Large intestine (tissue), 3 donors: Measurements from ENCODE around the gene CPLANE2. TPM values are rescaled to one million over a fixed set of nuclear protein-coding genes. Genes with fewer than 3 reads are reported as not detected.
A peak's percentile ranks its signal among the peaks of the same experiment; 100 is the strongest.
"Not testable (repeated sequence)": the region's sequence is repeated elsewhere in the genome, so short reads cannot be mapped to it uniquely, and the experiment has no call there.

Source experiments
- DNase-seq, 2 donors: peaks; one replicate each; pipeline versions ENCODE4 v3.0.0 to v3.0.0-alpha.2; 2013
- H3K27ac ChIP-seq: one replicate; pipeline ENCODE4 v1.5.1; 2013; ENCODE audit warnings: low read length
- H3K27me3 ChIP-seq: 2 replicates; pipeline ENCODE4 v1.6.1; 2013; ENCODE audit warnings: low read length; ENCODE audit not compliant: control insufficient read depth, insufficient read depth
- H3K36me3 ChIP-seq: 2 replicates; pipeline ENCODE4 v1.6.1; 2013; ENCODE audit warnings: low read length; ENCODE audit not compliant: control insufficient read depth, insufficient read depth
- H3K4me1 ChIP-seq: one replicate; pipeline ENCODE4 v1.6.1; 2013; ENCODE audit warnings: low read length; ENCODE audit not compliant: control insufficient read depth, insufficient read depth
- H3K4me3 ChIP-seq: one replicate; pipeline ENCODE4 v1.5.1; 2013; ENCODE audit warnings: low read length
- H3K9me3 ChIP-seq: one replicate; pipeline ENCODE4 v1.6.1; 2013; ENCODE audit warnings: mild to moderate bottlenecking, low read depth, low read length, moderate library complexity; ENCODE audit not compliant: control insufficient read depth
- WGBS: methylation state at CpG from one replicate; pipeline ENCODE4 v1.1.5; 2013; ENCODE audit warnings: low lambda C conversion rate; ENCODE audit not compliant: insufficient coverage; 5-methylcytosine and 5-hydroxymethylcytosine counted together
- polyA plus RNA-seq: library from polyadenylated mRNA; unstranded; fragments of 120-200 nt; gene quantifications from one replicate; pipeline ENCODE4 v1.2.1, GENCODE V29; 2013

Gene CPLANE2
- polyA plus RNA-seq, 1 donor: 6.2 TPM

DNA sequence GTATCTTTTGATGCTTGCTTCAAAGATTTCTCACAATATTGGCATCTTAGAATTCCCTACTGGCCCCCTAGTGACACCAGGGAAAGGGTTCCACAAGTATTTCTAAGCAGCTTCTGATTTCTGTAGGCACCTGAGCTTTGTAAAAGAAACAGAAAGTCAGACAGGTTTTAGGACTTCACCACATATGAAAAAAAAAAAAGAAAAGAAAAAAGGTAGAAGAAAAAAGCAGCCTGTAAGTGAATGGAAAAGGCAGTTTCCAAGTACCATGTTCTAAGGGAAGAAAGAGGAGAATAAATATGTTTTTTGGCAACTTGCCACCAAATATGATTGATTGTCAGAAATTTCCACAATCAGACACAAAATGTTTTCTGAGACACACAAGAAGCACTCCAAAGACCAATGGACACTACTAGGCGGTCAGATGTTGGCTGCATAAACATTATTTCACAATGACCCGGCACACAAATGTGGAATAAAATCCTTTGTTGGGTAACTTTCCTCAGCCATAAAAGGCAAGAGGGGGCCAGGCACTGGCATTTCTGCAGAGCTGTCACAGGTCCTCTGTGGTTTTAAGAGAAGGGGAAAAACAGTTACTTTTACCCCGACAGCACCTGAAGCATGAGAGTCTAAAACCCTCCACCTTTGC, 12.7 kb upstream of the CPLANE2 start:
- Histone ChIP-seq H3K9me3 (no peaks in the 10 kb centered on the region), H3K4me1 (peaks cover 8% of the 10 kb centered on the region), H3K36me3 (peaks cover 52% of the 10 kb centered on the region), H3K27ac (no peak overlapping the region), H3K4me3 (no peak overlapping the region), H3K27me3 (no peaks in the 10 kb centered on the region)
- WGBS: no CpG with 5 or more reads among the region's 3 CpGs
- no peak for DNase-seq

DNA sequence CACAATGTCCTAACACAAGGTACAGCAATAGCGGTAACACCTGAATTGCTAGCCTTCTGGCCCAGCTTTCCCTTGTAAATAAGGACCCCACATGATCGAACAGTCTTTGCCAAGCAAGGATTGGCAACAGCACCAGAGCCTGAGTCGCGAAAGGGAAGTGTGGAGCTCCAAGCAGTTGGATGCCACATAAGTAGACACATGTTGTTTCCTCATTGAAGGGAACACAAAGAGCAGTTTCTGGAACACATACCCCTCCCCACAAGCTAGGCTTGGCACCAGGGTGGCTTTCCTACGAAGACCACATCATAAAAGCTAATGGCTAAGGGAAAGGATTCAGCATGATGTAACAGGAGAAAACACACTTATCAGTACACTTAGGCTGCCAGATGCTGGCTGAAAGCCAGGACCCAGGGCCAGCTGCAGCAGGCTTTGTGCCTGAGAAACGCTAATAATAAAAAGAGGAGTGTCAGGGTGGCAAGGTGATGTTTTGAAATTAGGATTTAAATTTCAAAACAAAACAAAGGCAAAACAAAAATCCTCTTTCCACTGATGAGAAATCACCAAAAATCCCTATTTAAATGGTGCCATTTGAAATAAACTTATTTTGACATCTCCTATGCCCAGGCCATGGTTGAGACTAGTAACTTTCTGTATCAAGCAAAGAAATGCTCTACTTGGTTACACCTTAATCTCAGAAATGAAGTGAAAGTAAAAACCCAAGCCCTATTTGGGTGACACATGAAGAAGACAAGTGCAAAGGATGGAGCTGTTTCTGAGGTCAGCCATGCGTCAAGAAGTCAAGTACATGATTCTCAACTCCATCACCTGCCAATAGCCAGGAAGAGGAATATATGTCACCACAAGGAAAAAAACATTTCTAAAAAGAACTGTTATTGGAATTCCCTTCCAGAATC, 11.9 kb upstream of the CPLANE2 start:
- Histone ChIP-seq H3K27ac (peak overlapping the region; percentile 67), H3K4me3 (no peak overlapping the region), H3K36me3 (peaks cover 46% of the 10 kb centered on the region), H3K9me3 (no peaks in the 10 kb centered on the region), H3K4me1 (peaks cover 11% of the 10 kb centered on the region), H3K27me3 (no peaks in the 10 kb centered on the region)
- no CpG with 5 or more reads among the region's 7 CpGs for WGBS
- peak; percentile 79 to 83 for DNase-seq

- Histone ChIP-seq H3K27ac (peak overlapping the region; percentile 67), H3K4me1 (peaks cover 11% of the 10 kb centered on the region), H3K4me3 (no peak overlapping the region), H3K9me3 (no peaks in the 10 kb centered on the region), H3K36me3 (peaks cover 42% of the 10 kb centered on the region), H3K27me3 (no peaks in the 10 kb centered on the region)
- no peak for DNase-seq
- whole genome bisulfite sequencing: 80% methylated on average over 1 of the region's 8 CpGs
These were observed 11.0 kb upstream of the CPLANE2 start for GRCh38 chr1:16248007-16248436.

- DNase-seq: no peak
- Histone ChIP-seq H3K4me1 (peaks cover 11% of the 10 kb centered on the region), H3K27ac (no peak overlapping the region), H3K27me3 (no peaks in the 10 kb centered on the region), H3K9me3 (no peaks in the 10 kb centered on the region), H3K4me3 (no peak overlapping the region), H3K36me3 (peaks cover 39% of the 10 kb centered on the region)
- 94% methylated on average over 2 of the region's 2 CpGs for WGBS
These were observed 10.5 kb upstream of the CPLANE2 start for GRCh38 chr1:16247441-16247840.

- no peak overlapping the region for H3K4me3 ChIP-seq
- no CpG with 5 or more reads among the region's 5 CpGs for WGBS
- no peak for DNase-seq
- H3K36me3 ChIP-seq: peaks cover 35% of the 10 kb centered on the region
- peaks cover 11% of the 10 kb centered on the region for H3K4me1 ChIP-seq
- no peaks in the 10 kb centered on the region for H3K27me3 ChIP-seq
- H3K9me3 ChIP-seq: no peaks in the 10 kb centered on the region
- no peak overlapping the region for H3K27ac ChIP-seq
These were observed 10.0 kb upstream of the CPLANE2 start for GRCh38 chr1:16246961-16247360.

- not testable (repeated sequence) for H3K9me3 ChIP-seq, H3K27me3 ChIP-seq, DNase-seq, H3K27ac ChIP-seq, H3K4me3 ChIP-seq
- Histone ChIP-seq H3K36me3 (peaks cover 29% of the 10 kb centered on the region), H3K4me1 (peaks cover 11% of the 10 kb centered on the region)
- WGBS: no CpG with 5 or more reads among the region's 1 CpG
These were observed 9.3 kb upstream of the CPLANE2 start for GRCh38 chr1:16246239-16246638.

GRCh38 chr1:16245476-16246196, 8.7 kb upstream of the CPLANE2 start:
- peaks cover 23% of the 10 kb centered on the region for H3K36me3 ChIP-seq
- no CpG with 5 or more reads among the region's 9 CpGs for WGBS
- no peak for DNase-seq
- H3K9me3 ChIP-seq: no peaks in the 10 kb centered on the region
- H3K4me1 ChIP-seq: peaks cover 11% of the 10 kb centered on the region
- no peaks in the 10 kb centered on the region for H3K27me3 ChIP-seq
- no peak overlapping the region for H3K4me3 ChIP-seq
- H3K27ac ChIP-seq: no peak overlapping the region

DNA sequence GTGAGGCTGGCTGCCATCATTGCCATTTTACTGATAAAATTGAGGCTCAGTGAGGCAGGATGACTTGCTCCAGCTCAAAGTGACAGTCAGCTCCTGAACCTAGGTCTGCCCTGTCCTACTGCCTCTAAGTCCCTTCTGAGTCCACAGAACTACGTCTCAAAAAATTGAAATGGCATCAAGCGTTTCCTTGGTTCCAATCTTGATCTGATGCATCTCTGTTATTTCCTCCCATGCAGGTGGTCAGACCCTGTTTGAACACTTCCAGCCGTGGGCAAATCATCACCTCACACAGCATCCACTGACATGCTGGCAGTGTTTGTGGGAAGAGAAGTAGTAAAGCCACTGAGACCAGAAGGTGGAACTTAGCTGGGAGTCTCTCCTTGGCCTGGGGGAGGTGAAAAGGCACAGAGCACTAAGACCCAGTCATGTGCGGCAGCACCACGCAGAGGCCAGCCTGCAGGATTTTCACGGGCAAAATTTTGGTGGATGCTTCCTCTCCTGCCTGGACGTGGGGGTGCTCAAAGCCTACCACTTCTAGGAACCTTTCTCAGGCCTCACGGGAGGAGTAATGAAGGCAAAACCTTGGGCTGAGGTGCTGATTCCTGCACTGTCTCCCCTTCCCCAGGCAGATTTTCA, 7.8 kb upstream of the CPLANE2 start:
- no CpG with 5 or more reads among the region's 8 CpGs for WGBS
- H3K4me3 ChIP-seq: no peak overlapping the region
- H3K27ac ChIP-seq: no peak overlapping the region
- no peaks in the 10 kb centered on the region for H3K9me3 ChIP-seq
- no peaks in the 10 kb centered on the region for H3K27me3 ChIP-seq
- DNase-seq: no peak
- H3K36me3 ChIP-seq: peaks cover 17% of the 10 kb centered on the region
- peaks cover 11% of the 10 kb centered on the region for H3K4me1 ChIP-seq

DNA sequence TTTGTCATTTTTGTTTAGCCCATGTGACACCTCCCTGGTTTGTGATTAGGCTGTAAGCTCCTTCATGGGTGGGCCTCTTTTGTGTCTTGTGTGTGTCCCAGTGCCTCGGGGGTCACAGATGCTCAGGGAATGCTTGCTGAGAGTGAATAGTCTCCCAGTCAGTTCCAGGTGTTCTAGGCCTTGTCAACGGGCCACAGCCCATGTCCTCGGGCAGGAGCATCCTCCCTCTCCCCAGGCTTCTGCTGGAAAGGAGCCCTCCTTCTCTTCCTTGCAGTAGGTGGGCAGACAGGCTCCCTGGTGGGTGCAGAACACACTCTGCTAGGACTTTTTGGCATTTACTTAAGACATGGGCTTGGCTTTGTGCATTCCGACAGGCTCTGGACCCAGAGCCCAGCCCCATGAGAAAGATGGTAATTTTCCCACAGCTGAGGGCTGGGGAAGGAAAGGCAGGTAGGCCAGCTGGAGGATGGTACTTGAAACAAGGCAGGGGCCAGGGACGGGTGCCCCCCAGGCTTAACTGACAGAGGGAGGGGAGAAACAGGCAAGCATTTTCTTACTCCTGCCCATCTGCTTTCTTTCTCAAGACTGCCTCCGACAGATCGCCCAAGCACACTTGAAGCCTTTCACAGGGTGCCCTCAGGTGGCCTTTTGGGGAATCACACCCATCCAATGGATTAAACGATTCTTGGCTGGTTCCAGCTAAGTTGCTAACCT, 7.1 kb upstream of the CPLANE2 start:
- Histone ChIP-seq H3K36me3 (peaks cover 17% of the 10 kb centered on the region), H3K4me3 (no peak overlapping the region), H3K27me3 (no peaks in the 10 kb centered on the region), H3K9me3 (no peaks in the 10 kb centered on the region), H3K4me1 (peaks cover 11% of the 10 kb centered on the region), H3K27ac (no peak overlapping the region)
- DNase-seq: peak; percentile 66 to 69
- no CpG with 5 or more reads among the region's 8 CpGs for WGBS
